ENCODE measurements around the gene WDR31. TPM values are rescaled to one million over a fixed set of nuclear protein-coding genes. Genes with fewer than 3 reads are reported as not detected.

The WDR31 gene
- total and polyA plus RNA-seq, 2 of the 4 experiments (the other 2 are of a cell fraction): 0.29 to 0.36 TPM

DNA sequence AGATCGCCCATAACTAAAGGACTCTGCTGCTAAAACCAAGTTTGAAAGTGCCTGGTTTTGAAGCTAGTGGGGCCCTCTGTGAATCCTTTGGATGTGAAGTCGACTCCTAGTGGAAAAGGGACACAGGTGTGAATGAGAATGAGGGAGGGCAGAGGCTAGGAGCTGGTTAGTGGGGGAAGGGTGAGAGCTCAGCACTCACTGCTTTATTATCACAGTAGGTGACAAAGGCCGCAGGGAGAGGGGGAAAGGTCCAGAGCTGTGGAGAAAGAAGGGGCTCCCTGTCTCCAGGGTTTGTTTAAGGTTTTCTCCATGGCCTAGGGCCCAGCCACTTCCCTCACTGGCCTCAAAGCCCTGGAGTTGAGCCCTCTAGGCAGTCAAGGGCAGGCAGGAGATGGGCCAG, 33.2 kb upstream of the WDR31 start:
- 0% methylated on average over 1 of the region's 3 CpGs; no CpG with 5 or more reads in 1 of the 2 experiments for WGBS, 2 experiments (ENCODE audit: extremely low coverage in 2 of 2, insufficient read length in 1 of 2)
- ChIA-PET CTCF (interaction anchor here (0.9 to 1.0 kb wide), 2 partner anchors 9 to 28 kb away, joined by 3 to 4 read pairs; partner anchors contain the start of gene ALAD), POLR2A (ENCODE audit: unreplicated experiment) (no interaction called here)
- H4K91ac ChIP-seq (ENCODE audit: insufficient read depth, low read depth, low read length): no peak overlapping the region
- peaks cover 12% of the 10 kb centered on the region; the same call in 1 of the 2 replicates for H3K36me3 ChIP-seq (ENCODE audit: control insufficient read depth, insufficient read depth, low read length)
- H4K5ac ChIP-seq (ENCODE audit: low read depth, low read length): no peak overlapping the region
- no peak overlapping the region for H3K14ac ChIP-seq (replicated peaks; ENCODE audit: low read depth, low read length)
- no peak for ATAC-seq (ENCODE audit: low read depth)
- no peak overlapping the region for H2AK5ac ChIP-seq (ENCODE audit: low read depth, low read length)
- intact Hi-C loops (cut with micrococcal nuclease): no loop called here
- no peak overlapping the region for H3K4me2 ChIP-seq (ENCODE audit: low read depth, low read length)
- TF ChIP-seq CEBPB (IDR thresholded peaks at IDR 0.05; ENCODE audit: low read depth, low read length) (no peak), BHLHE40 (IDR thresholded peaks at IDR 0.05; ENCODE audit: low read depth, low read length) (no peak), RFX5 (IDR thresholded peaks at IDR 0.05; ENCODE audit: low read depth, low read length) (no peak), MAFK (IDR thresholded peaks at IDR 0.05; ENCODE audit: low read depth, low read length) (no peak), NFE2L2 (IDR thresholded peaks at IDR 0.05; ENCODE audit: low read depth, low read length) (no peak), FOS (IDR thresholded peaks at IDR 0.05; ENCODE audit: low read depth, low read length) (no peak), RAD21 (IDR thresholded peaks at IDR 0.05; ENCODE audit: low read length) (no peak), RCOR1 (IDR thresholded peaks at IDR 0.05; ENCODE audit: insufficient replicate concordance, low read length) (no peak)
- TF ChIP-seq, protein P1, sequence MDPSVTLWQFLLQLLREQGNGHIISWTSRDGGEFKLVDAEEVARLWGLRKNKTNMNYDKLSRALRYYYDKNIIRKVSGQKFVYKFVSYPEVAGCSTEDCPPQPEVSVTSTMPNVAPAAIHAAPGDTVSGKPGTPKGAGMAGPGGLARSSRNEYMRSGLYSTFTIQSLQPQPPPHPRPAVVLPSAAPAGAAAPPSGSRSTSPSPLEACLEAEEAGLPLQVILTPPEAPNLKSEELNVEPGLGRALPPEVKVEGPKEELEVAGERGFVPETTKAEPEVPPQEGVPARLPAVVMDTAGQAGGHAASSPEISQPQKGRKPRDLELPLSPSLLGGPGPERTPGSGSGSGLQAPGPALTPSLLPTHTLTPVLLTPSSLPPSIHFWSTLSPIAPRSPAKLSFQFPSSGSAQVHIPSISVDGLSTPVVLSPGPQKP (IDR thresholded peaks at IDR 0.05; ENCODE audit: borderline replicate concordance, low read depth, low read length): no peak
- TF ChIP-seq, protein P2, sequence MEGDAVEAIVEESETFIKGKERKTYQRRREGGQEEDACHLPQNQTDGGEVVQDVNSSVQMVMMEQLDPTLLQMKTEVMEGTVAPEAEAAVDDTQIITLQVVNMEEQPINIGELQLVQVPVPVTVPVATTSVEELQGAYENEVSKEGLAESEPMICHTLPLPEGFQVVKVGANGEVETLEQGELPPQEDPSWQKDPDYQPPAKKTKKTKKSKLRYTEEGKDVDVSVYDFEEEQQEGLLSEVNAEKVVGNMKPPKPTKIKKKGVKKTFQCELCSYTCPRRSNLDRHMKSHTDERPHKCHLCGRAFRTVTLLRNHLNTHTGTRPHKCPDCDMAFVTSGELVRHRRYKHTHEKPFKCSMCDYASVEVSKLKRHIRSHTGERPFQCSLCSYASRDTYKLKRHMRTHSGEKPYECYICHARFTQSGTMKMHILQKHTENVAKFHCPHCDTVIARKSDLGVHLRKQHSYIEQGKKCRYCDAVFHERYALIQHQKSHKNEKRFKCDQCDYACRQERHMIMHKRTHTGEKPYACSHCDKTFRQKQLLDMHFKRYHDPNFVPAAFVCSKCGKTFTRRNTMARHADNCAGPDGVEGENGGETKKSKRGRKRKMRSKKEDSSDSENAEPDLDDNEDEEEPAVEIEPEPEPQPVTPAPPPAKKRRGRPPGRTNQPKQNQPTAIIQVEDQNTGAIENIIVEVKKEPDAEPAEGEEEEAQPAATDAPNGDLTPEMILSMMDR (conservative IDR thresholded peaks at IDR 0.05; ENCODE audit: low read depth, low read length): no peak
- H3K9ac ChIP-seq (ENCODE audit: low read depth, low read length): no peak overlapping the region
- no peak overlapping the region for H2BK5ac ChIP-seq (ENCODE audit: low read depth, low read length, poor library complexity, severe bottlenecking)
- H2BK120ac ChIP-seq (ENCODE audit: low read depth, low read length): no peak overlapping the region
- no peak overlapping the region for H4K8ac ChIP-seq (ENCODE audit: low read depth in 2 of 2, low read length in 2 of 2)
- in situ Hi-C loops (cut with MboI; ENCODE audit: low sequenced_read_pairs): no loop called here
- no peak overlapping the region for H3K23ac ChIP-seq (ENCODE audit: low read depth, low read length)
- no peak overlapping the region for H3K4me3 ChIP-seq (ENCODE audit: insufficient read depth, low read depth, low read length)
- no peak overlapping the region for H3K56ac ChIP-seq (ENCODE audit: extremely low read depth, insufficient read depth, low read length)
- H2BK20ac ChIP-seq (ENCODE audit: low read depth, low read length): no peak overlapping the region
- peaks cover 2% of the 10 kb centered on the region; the same call in 1 of the 2 replicates for H3K4me1 ChIP-seq (ENCODE audit: control insufficient read depth, insufficient read depth, low read length)
- H3K79me1 ChIP-seq (ENCODE audit: low read depth in 1 of 2, low read length in 2 of 2): peaks cover 0 to 8% of the 10 kb centered on the region in 2 experiments; a peak in 1 of 4 replicates
- H3K9me1 ChIP-seq (ENCODE audit: insufficient read depth, low read length): no peaks in the 10 kb centered on the region
- H3K4ac ChIP-seq (ENCODE audit: low read depth, low read length): no peak overlapping the region
- H2AFZ ChIP-seq (replicated peaks; ENCODE audit: low read length, poor library complexity): no peak overlapping the region
- no peaks in the 10 kb centered on the region for H4K20me1 ChIP-seq (ENCODE audit: insufficient read depth, low read length)
- H3K27me3 ChIP-seq (ENCODE audit: control insufficient read depth, insufficient read depth, low read length): peaks cover 6% of the 10 kb centered on the region; the same call in 1 of the 2 replicates
- no peak overlapping the region for H2BK15ac ChIP-seq (ENCODE audit: low read depth, low read length)
- no peak overlapping the region for H3K27ac ChIP-seq (ENCODE audit: insufficient read depth, low read length)
- no TSS peak for BruUV-seq (replicated peaks)
- H2AK9ac ChIP-seq (replicated peaks; ENCODE audit: low read depth, low read length, poor library complexity): no peak overlapping the region
- dilution Hi-C loops (cut with HindIII; ENCODE audit: low sequenced_read_pairs, unreplicated experiment): no loop called here
- H3K18ac ChIP-seq (ENCODE audit: low read depth, low read length): no peak overlapping the region
- DNase-seq: no peak
- no peaks in the 10 kb centered on the region for H3K9me3 ChIP-seq (ENCODE audit: control insufficient read depth, insufficient read depth, low read length)

Data from IMR-90 (cell line).